Lung (tissue), 12 donors: ENCODE measurements around the gene CDC25B. TPM values are rescaled to one million over a fixed set of nuclear protein-coding genes. Genes with fewer than 3 reads are reported as not detected.

ENCODE experiments used
- ATAC-seq: fragments of 200-7000 bp; cut with Tn5 transposase; one replicate; pipeline ENCODE4 v1.9.1; 2020; ENCODE audit warnings: moderate number of reproducible peaks; ENCODE audit not compliant: insufficient read depth, low FRiP score
- DNase-seq, 3 donors: peaks; one replicate each; pipeline ENCODE4 v3.0.0-alpha.2; 2013 to 2017
- H3K27ac ChIP-seq, 2 donors: one replicate each; pipeline ENCODE4 v1.5.1; 2013; ENCODE audit warnings: mild to moderate bottlenecking in 2 of 2, moderate library complexity in 2 of 2, control low read depth in 1 of 2, inconsistent platforms in 1 of 2, low read depth in 1 of 2, low read length in 1 of 2
- H3K27me3 ChIP-seq, 3 donors: one replicate each; pipeline ENCODE4 v1.5.1; 2013; ENCODE audit warnings: low read length in 2 of 3; ENCODE audit not compliant: control insufficient read depth in 3 of 3, insufficient read depth in 3 of 3
- H3K36me3 ChIP-seq, 4 donors: one replicate each; pipeline ENCODE4 v1.5.1; 2013; ENCODE audit warnings: low read length in 4 of 4, mild to moderate bottlenecking in 1 of 4, moderate library complexity in 1 of 4; ENCODE audit not compliant: control insufficient read depth in 4 of 4, insufficient read depth in 4 of 4
- H3K4me1 ChIP-seq, 5 donors: one replicate each; pipeline ENCODE4 v1.5.1; 2013; ENCODE audit warnings: low read length in 5 of 5, mild to moderate bottlenecking in 2 of 5, moderate library complexity in 1 of 5; ENCODE audit not compliant: control insufficient read depth in 5 of 5, insufficient read depth in 5 of 5
- H3K4me3 ChIP-seq: one replicate; pipeline ENCODE4 v1.5.1; 2013; ENCODE audit warnings: mild to moderate bottlenecking, control low read depth, moderate library complexity
- H3K9ac ChIP-seq, 2 donors: one replicate each; pipeline ENCODE4 v1.5.1; 2013; ENCODE audit warnings: low read length in 2 of 2, control low read depth in 1 of 2; ENCODE audit not compliant: insufficient read depth in 1 of 2
- H3K9me3 ChIP-seq, 4 donors: one replicate each; pipeline ENCODE4 v1.5.1; 2013; ENCODE audit warnings: low read length in 3 of 4, mild to moderate bottlenecking in 1 of 4, moderate library complexity in 1 of 4; ENCODE audit not compliant: control insufficient read depth in 4 of 4, insufficient read depth in 3 of 4
- CTCF ChIP-seq: IDR thresholded peaks from 2 replicates; pipeline ENCODE4 v1.5.1; 2012; ENCODE audit warnings: mild to moderate bottlenecking; ENCODE audit errors: control extremely low read depth, extremely low read depth
- WGBS, 2 donors: extraction: QIAGEN DNeasy Blood & Tissue Kit; methylation state at CpG; one replicate each; pipeline ENCODE4 v1.1.7; 2013; 5-methylcytosine and 5-hydroxymethylcytosine counted together
- polyA plus RNA-seq, 2 donors: library from polyadenylated mRNA; stranded (reverse); fragments of 200-250 nt; gene quantifications; one replicate each; pipeline ENCODE4 v1.2.1, GENCODE V29; 2013
- total RNA-seq, 2 donors: library from RNA; depleted of rRNA in 1 of 2; stranded (reverse); fragments of >200 nt in 1 of 2; gene quantifications; one replicate each; pipeline ENCODE4 v1.2.1, GENCODE V29; 2014 to 2021
- donor health status: control.
- donor health status: control.
- donor health status: Bipolar disorder and iron deficiency.
- donor health status: healthy.
- donor health status: DM: yes; HTN: yes; CAD: no.

CDC25B gene
- total and polyA plus RNA-seq, 4 donors = 47.9 to 88.5 (median 67.1) TPM

- H3K9me3 ChIP-seq = no peaks in the 10 kb centered on the region
- no peak overlapping the region for H3K4me3 ChIP-seq
- peaks cover 0 to 59% (median 35%) of the 10 kb centered on the region in 4 donors for H3K36me3 ChIP-seq
- no peak for ATAC-seq
- H3K9ac ChIP-seq = no peak overlapping the region
- WGBS, 2 donors = 83 to 88% methylated on average over 13 of the region's 13 CpGs
- H3K27me3 ChIP-seq = no peaks in the 10 kb centered on the region
- peak overlapping the region in 1 of 2 donors; percentile 69 for H3K27ac ChIP-seq
- DNase-seq = no peak
- no peak for TF ChIP-seq CTCF
- H3K4me1 ChIP-seq = peaks cover 0 to 50% (median 17%) of the 10 kb centered on the region in 5 donors
These were observed 5.7 kb downstream of the CDC25B start for GRCh38 chr20:3801846-3802245.

GRCh38 chr20:3802524-3803239 lies 6.6 kb downstream of the CDC25B start:
- no peak overlapping the region for H3K4me3 ChIP-seq
- H3K9me3 ChIP-seq = no peaks in the 10 kb centered on the region
- no peak for TF ChIP-seq CTCF
- DNase-seq (no peak), ATAC-seq (no peak)
- H3K27ac ChIP-seq = peak overlapping the region in 1 of 2 donors; percentile 69
- WGBS, 2 donors = 73 to 86% methylated on average over 11 of the region's 11 CpGs
- H3K4me1 ChIP-seq = peaks cover under 1 to 55% (median 23%) of the 10 kb centered on the region in 5 donors
- peaks cover 0 to 57% (median 35%) of the 10 kb centered on the region in 4 donors for H3K36me3 ChIP-seq
- no peak overlapping the region for H3K9ac ChIP-seq
- H3K27me3 ChIP-seq = no peaks in the 10 kb centered on the region

GRCh38 chr20:3803289-3803688 lies 7.2 kb downstream of the CDC25B start:
- ATAC-seq (no peak), DNase-seq (no peak)
- whole genome bisulfite sequencing, 2 donors = 90 to 94% methylated on average over 13 to 14 of the region's 14 CpGs
- H3K27me3 ChIP-seq = no peaks in the 10 kb centered on the region
- peaks cover 4 to 55% (median 26%) of the 10 kb centered on the region in 5 donors for H3K4me1 ChIP-seq
- peak overlapping the region in 1 of 2 donors; percentile 33 for H3K27ac ChIP-seq
- TF ChIP-seq CTCF = no peak
- no peak overlapping the region for H3K9ac ChIP-seq
- H3K9me3 ChIP-seq = no peaks in the 10 kb centered on the region
- H3K4me3 ChIP-seq = no peak overlapping the region
- peaks cover 0 to 55% (median 35%) of the 10 kb centered on the region in 4 donors for H3K36me3 ChIP-seq
